Measurements from ENCODE around the gene VASH2.

The VASH2 gene

GRCh38 chr1:212944229-212944901, 6.0 kb upstream of the VASH2 start:
- Histone ChIP-seq H3K9me3 (ENCODE audit: control insufficient read depth in 5 of 5, low read length in 5 of 5) (peaks cover 0 to 7% (median 0%) of the 10 kb centered on the region in 5 donors), H3K36me3 (ENCODE audit: control insufficient read depth in 5 of 5, insufficient read depth in 5 of 5, low read length in 5 of 5) (no peaks in the 10 kb centered on the region), H3K27ac (ENCODE audit: low read depth, low read length) (no peak overlapping the region), H3K4me1 (ENCODE audit: control insufficient read depth in 5 of 5, insufficient read depth in 5 of 5, low read length in 5 of 5) (no peaks in the 10 kb centered on the region), H3K4me3 (ENCODE audit: low read depth in 1 of 5, low read length in 5 of 5) (no peak overlapping the region), H3K9ac (ENCODE audit: low read length in 5 of 5) (no peak overlapping the region), H3K27me3 (ENCODE audit: control insufficient read depth in 5 of 5, insufficient read depth in 4 of 5, low read length in 5 of 5) (peaks cover 0 to 4% (median under 1%) of the 10 kb centered on the region in 5 donors)

DNA sequence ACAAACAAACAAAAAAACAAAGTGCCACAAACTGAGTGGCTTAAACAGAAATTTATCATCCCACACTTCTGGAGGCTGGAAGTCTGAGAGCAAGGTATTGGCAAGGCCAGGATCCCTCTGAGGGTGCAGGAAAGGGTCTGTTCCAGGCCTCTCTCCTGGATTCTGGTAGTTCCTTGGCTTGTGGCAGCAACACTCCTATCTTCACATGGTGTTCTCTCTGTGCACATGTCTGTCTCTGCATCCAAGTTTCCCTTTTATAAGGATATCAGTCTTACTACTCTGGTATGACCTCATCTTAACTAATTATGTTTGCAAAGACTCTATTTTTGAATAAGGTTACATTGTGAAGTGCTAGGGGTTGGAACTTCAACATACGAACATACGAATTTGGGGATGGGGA, 5.3 kb upstream of the VASH2 start:
- Histone ChIP-seq H3K36me3 (ENCODE audit: control insufficient read depth in 5 of 5, insufficient read depth in 5 of 5, low read length in 5 of 5) (no peaks in the 10 kb centered on the region), H3K4me1 (ENCODE audit: control insufficient read depth in 5 of 5, insufficient read depth in 5 of 5, low read length in 5 of 5) (peaks cover 0 to 3% (median 2%) of the 10 kb centered on the region in 5 donors), H3K9me3 (ENCODE audit: control insufficient read depth in 5 of 5, low read length in 5 of 5) (peaks cover 0 to 5% (median 0%) of the 10 kb centered on the region in 5 donors), H3K27me3 (ENCODE audit: control insufficient read depth in 5 of 5, insufficient read depth in 4 of 5, low read length in 5 of 5) (peaks cover 3 to 10% (median 6%) of the 10 kb centered on the region in 5 donors), H3K4me3 (ENCODE audit: low read depth in 1 of 5, low read length in 5 of 5) (no peak overlapping the region), H3K27ac (ENCODE audit: low read depth, low read length) (no peak overlapping the region), H3K9ac (ENCODE audit: low read length in 5 of 5) (no peak overlapping the region)

- no peak overlapping the region for H3K9ac ChIP-seq (ENCODE audit: low read length in 5 of 5)
- H3K27me3 ChIP-seq (ENCODE audit: control insufficient read depth in 5 of 5, insufficient read depth in 4 of 5, low read length in 5 of 5), result peaks cover 4 to 13% (median 9%) of the 10 kb centered on the region in 5 donors
- no peak overlapping the region for H3K4me3 ChIP-seq (ENCODE audit: low read depth in 1 of 5, low read length in 5 of 5)
- H3K36me3 ChIP-seq (ENCODE audit: control insufficient read depth in 5 of 5, insufficient read depth in 5 of 5, low read length in 5 of 5), result no peaks in the 10 kb centered on the region
- peaks cover 0 to 3% (median 0%) of the 10 kb centered on the region in 5 donors for H3K9me3 ChIP-seq (ENCODE audit: control insufficient read depth in 5 of 5, low read length in 5 of 5)
- peaks cover 0 to 9% (median 7%) of the 10 kb centered on the region in 5 donors for H3K4me1 ChIP-seq (ENCODE audit: control insufficient read depth in 5 of 5, insufficient read depth in 5 of 5, low read length in 5 of 5)
- no peak overlapping the region for H3K27ac ChIP-seq (ENCODE audit: low read depth, low read length)
Observed at GRCh38 chr1:212945463-212946160, 4.7 kb upstream of the VASH2 start.

- Histone ChIP-seq H3K27ac (ENCODE audit: low read depth, low read length) (no peak overlapping the region), H3K4me1 (ENCODE audit: control insufficient read depth in 5 of 5, insufficient read depth in 5 of 5, low read length in 5 of 5) (peaks cover 2 to 19% (median 18%) of the 10 kb centered on the region in 5 donors), H3K4me3 (ENCODE audit: low read depth in 1 of 5, low read length in 5 of 5) (no peak overlapping the region), H3K9ac (ENCODE audit: low read length in 5 of 5) (no peak overlapping the region), H3K36me3 (ENCODE audit: control insufficient read depth in 5 of 5, insufficient read depth in 5 of 5, low read length in 5 of 5) (no peaks in the 10 kb centered on the region), H3K9me3 (ENCODE audit: control insufficient read depth in 5 of 5, low read length in 5 of 5) (peaks cover 0 to 3% (median 0%) of the 10 kb centered on the region in 5 donors), H3K27me3 (ENCODE audit: control insufficient read depth in 5 of 5, insufficient read depth in 4 of 5, low read length in 5 of 5) (peaks cover 12 to 24% (median 19%) of the 10 kb centered on the region in 5 donors)
Observed at GRCh38 chr1:212946872-212947271, 3.5 kb upstream of the VASH2 start.

GRCh38 chr1:212949771-212950170, 570 bp upstream of the VASH2 start:
- no peak overlapping the region for H3K9ac ChIP-seq (ENCODE audit: low read length in 5 of 5)
- no peak overlapping the region for H3K27ac ChIP-seq (ENCODE audit: low read depth, low read length)
- peaks cover 15 to 36% (median 31%) of the 10 kb centered on the region in 5 donors for H3K27me3 ChIP-seq (ENCODE audit: control insufficient read depth in 5 of 5, insufficient read depth in 4 of 5, low read length in 5 of 5)
- H3K4me3 ChIP-seq (ENCODE audit: low read depth in 1 of 5, low read length in 5 of 5), result peak overlapping the region; percentile 51 to 73 (median 67)
- peaks cover 2 to 29% (median 22%) of the 10 kb centered on the region in 5 donors for H3K4me1 ChIP-seq (ENCODE audit: control insufficient read depth in 5 of 5, insufficient read depth in 5 of 5, low read length in 5 of 5)
- H3K36me3 ChIP-seq (ENCODE audit: control insufficient read depth in 5 of 5, insufficient read depth in 5 of 5, low read length in 5 of 5), result no peaks in the 10 kb centered on the region
- peaks cover 0 to 3% (median 0%) of the 10 kb centered on the region in 5 donors for H3K9me3 ChIP-seq (ENCODE audit: control insufficient read depth in 5 of 5, low read length in 5 of 5)

DNA sequence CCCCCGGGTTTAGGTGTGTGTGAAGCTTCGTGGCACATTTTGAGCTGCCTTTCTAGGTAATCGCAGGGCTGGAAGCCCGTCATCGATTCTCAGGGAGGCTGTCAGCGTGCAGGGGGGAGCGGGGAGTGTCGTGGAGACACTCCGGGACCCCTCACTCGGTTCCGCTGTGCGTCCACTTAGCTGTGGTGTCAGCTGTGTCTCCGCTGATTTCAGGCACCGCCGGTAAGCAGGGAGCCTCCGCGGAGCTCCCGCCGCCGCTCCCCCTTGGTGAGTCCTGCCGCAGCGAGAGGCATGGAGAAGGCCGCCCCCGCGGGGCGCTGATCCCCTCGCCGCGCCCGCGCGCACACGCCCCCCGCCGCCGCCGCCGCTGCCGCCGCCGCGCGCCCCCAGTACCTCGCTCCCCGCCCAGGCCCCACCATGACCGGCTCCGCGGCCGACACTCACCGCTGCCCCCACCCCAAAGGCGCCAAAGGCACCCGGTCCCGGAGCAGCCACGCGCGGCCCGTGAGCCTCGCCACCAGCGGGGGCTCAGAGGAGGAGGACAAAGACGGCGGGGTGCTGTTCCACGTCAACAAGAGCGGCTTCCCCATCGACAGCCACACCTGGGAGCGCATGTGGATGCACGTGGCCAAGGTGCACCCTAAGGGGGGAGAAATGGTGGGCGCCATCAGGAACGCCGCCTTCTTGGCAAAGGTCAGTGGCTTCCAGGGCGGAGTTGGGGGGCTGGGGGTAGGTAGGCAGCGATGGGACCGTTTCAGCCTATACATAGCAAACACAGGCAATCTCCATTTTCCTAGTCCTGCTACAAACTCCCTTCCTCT, 995 bp downstream of the VASH2 start:
- H3K4me1 ChIP-seq (ENCODE audit: control insufficient read depth in 5 of 5, insufficient read depth in 5 of 5, low read length in 5 of 5), result peaks cover 2 to 29% (median 22%) of the 10 kb centered on the region in 5 donors
- peak overlapping the region in 2 of 5 donors; percentile 37 to 47 for H3K9ac ChIP-seq (ENCODE audit: low read length in 5 of 5)
- no peaks in the 10 kb centered on the region for H3K36me3 ChIP-seq (ENCODE audit: control insufficient read depth in 5 of 5, insufficient read depth in 5 of 5, low read length in 5 of 5)
- peaks cover 0 to 3% (median 0%) of the 10 kb centered on the region in 5 donors for H3K9me3 ChIP-seq (ENCODE audit: control insufficient read depth in 5 of 5, low read length in 5 of 5)
- peak overlapping the region; percentile 67 to 74 (median 69) for H3K4me3 ChIP-seq (ENCODE audit: low read depth in 1 of 5, low read length in 5 of 5)
- H3K27me3 ChIP-seq (ENCODE audit: control insufficient read depth in 5 of 5, insufficient read depth in 4 of 5, low read length in 5 of 5), result peaks cover 15 to 39% (median 31%) of the 10 kb centered on the region in 5 donors
- H3K27ac ChIP-seq (ENCODE audit: low read depth, low read length), result no peak overlapping the region

DNA sequence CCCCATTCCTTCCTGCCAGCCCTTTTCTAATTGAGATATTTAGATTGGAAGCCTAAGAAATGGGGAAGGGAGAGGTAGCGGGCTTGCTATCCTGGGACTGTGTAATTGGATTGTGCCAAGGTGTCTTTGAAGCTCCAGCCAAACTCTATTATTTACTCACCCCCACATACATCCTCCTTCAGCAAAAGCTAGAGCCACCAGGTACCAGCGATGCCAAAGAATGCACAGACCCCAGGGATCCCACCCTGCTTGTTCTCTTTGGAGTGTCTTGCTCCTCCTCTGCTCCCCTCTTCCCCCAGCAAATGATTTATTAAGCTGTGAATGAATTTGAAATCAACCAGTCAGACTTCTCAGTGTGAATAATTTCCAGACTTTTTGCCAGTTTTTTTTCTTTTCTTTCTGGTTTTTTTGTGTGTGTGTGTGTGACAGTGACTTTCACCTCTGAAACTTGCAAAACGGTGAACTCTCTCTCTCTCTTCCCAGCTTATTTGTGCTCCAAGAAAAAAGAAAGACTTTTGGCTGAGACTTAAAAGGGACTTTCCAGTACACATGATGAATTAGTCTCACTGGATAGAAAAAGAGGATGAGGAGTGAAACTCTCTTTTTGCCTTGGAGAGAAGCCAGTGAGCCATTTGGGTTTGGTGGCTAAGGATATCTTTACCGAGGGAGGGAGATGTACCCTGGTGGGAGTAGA, 1.8 kb downstream of the VASH2 start:
- peaks cover 15 to 39% (median 31%) of the 10 kb centered on the region in 5 donors for H3K27me3 ChIP-seq (ENCODE audit: control insufficient read depth in 5 of 5, insufficient read depth in 4 of 5, low read length in 5 of 5)

GRCh38 chr1:212952641-212952976, 2.3 kb downstream of the VASH2 start:
- no peak overlapping the region for H3K27ac ChIP-seq (ENCODE audit: low read depth, low read length)
- peaks cover 0 to 3% (median 0%) of the 10 kb centered on the region in 5 donors for H3K9me3 ChIP-seq (ENCODE audit: control insufficient read depth in 5 of 5, low read length in 5 of 5)
- no peak overlapping the region for H3K9ac ChIP-seq (ENCODE audit: low read length in 5 of 5)
- H3K27me3 ChIP-seq (ENCODE audit: control insufficient read depth in 5 of 5, insufficient read depth in 4 of 5, low read length in 5 of 5), result peaks cover 15 to 39% (median 31%) of the 10 kb centered on the region in 5 donors
- H3K36me3 ChIP-seq (ENCODE audit: control insufficient read depth in 5 of 5, insufficient read depth in 5 of 5, low read length in 5 of 5), result no peaks in the 10 kb centered on the region
- H3K4me1 ChIP-seq (ENCODE audit: control insufficient read depth in 5 of 5, insufficient read depth in 5 of 5, low read length in 5 of 5), result peaks cover 2 to 29% (median 22%) of the 10 kb centered on the region in 5 donors
- H3K4me3 ChIP-seq (ENCODE audit: low read depth in 1 of 5, low read length in 5 of 5), result peak overlapping the region in 1 of 5 donors; percentile 3

More for the DNA sequence above, 1.8 kb downstream of the VASH2 start:
- Histone ChIP-seq H3K4me1 (ENCODE audit: control insufficient read depth in 5 of 5, insufficient read depth in 5 of 5, low read length in 5 of 5) (peaks cover 2 to 29% (median 22%) of the 10 kb centered on the region in 5 donors), H3K36me3 (ENCODE audit: control insufficient read depth in 5 of 5, insufficient read depth in 5 of 5, low read length in 5 of 5) (no peaks in the 10 kb centered on the region), H3K9ac (ENCODE audit: low read length in 5 of 5) (no peak overlapping the region), H3K9me3 (ENCODE audit: control insufficient read depth in 5 of 5, low read length in 5 of 5) (peaks cover 0 to 3% (median 0%) of the 10 kb centered on the region in 5 donors), H3K27ac (ENCODE audit: low read depth, low read length) (no peak overlapping the region), H3K4me3 (ENCODE audit: low read depth in 1 of 5, low read length in 5 of 5) (peak overlapping the region in 4 of 5 donors; percentile 35 to 53 (median 44))

DNA sequence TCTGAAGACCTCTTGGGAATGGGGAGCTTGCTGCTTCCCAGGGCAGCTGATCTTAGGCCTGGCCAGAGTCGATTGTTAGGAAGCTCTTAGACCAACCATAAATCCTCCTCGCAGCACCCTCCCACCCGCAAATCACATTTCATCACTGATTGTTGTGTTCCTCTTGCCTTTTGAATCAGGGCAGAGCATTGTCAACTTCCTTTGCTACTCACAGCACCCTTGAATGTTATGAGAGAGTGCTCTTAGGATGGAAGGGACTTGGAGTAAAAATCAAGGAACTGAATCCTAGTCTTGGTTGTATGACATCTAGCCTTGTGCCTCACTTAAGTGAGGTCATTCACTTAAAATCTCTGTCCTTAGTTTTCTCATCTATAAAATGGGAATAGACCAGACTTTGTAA, 3.0 kb downstream of the VASH2 start:
- Histone ChIP-seq H3K36me3 (ENCODE audit: control insufficient read depth in 5 of 5, insufficient read depth in 5 of 5, low read length in 5 of 5) (no peaks in the 10 kb centered on the region), H3K27ac (ENCODE audit: low read depth, low read length) (no peak overlapping the region), H3K9me3 (ENCODE audit: control insufficient read depth in 5 of 5, low read length in 5 of 5) (peaks cover 0 to 2% (median 0%) of the 10 kb centered on the region in 5 donors), H3K4me3 (ENCODE audit: low read depth in 1 of 5, low read length in 5 of 5) (no peak overlapping the region), H3K9ac (ENCODE audit: low read length in 5 of 5) (no peak overlapping the region), H3K27me3 (ENCODE audit: control insufficient read depth in 5 of 5, insufficient read depth in 4 of 5, low read length in 5 of 5) (peaks cover 15 to 42% (median 33%) of the 10 kb centered on the region in 5 donors), H3K4me1 (ENCODE audit: control insufficient read depth in 5 of 5, insufficient read depth in 5 of 5, low read length in 5 of 5) (peaks cover 2 to 29% (median 22%) of the 10 kb centered on the region in 5 donors)

All from subcutaneous abdominal adipose tissue (tissue), 5 donors.